NCI-H345 treated with DMSO at 0.1 percent for 48 hours (cell line): ENCODE data around the gene CHMP6.

Experiments used
- DNase-seq: peaks from one replicate; lab custom pipeline; 2025; ENCODE audit not compliant: unreplicated experiment; lab: John Stamatoyannopoulos, UW

Gene CHMP6

GRCh38 chr17:80991645-80992076 lies at the start of gene CHMP6:
CHMP6 (plus strand) TSS chr17:80991841; CDS start chr17:80991919, 78 bp downstream.
- DNase-seq = peak; percentile 46

GRCh38 chr17:80942423-80943345 lies 49.0 kb upstream of the CHMP6 start:
- no peak for DNase-seq

GRCh38 chr17:80943346-80944145 lies 48.1 kb upstream of the CHMP6 start:
- no peak for DNase-seq

GRCh38 chr17:80944326-80944725 lies 47.3 kb upstream of the CHMP6 start:
- DNase-seq = no peak

- DNase-seq = no peak
Observed at GRCh38 chr17:80945736-80946135, 45.9 kb upstream of the CHMP6 start.

GRCh38 chr17:80946449-80946848 lies 45.2 kb upstream of the CHMP6 start:
- DNase-seq = no peak

- DNase-seq = no peak
Observed at GRCh38 chr17:80947200-80947940, 44.3 kb upstream of the CHMP6 start.

GRCh38 chr17:80948019-80948975 lies 43.3 kb upstream of the CHMP6 start:
- DNase-seq = no peak

- DNase-seq = no peak
Observed at GRCh38 chr17:80948976-80949450, 42.6 kb upstream of the CHMP6 start.

- DNase-seq = no peak
Observed at GRCh38 chr17:80949451-80950421, 41.9 kb upstream of the CHMP6 start.

GRCh38 chr17:80950466-80951120 lies 41.0 kb upstream of the CHMP6 start:
- no peak for DNase-seq

GRCh38 chr17:80951121-80952090 lies 40.2 kb upstream of the CHMP6 start:
- DNase-seq = no peak

- DNase-seq = no peak
Observed at GRCh38 chr17:80952291-80952690, 39.4 kb upstream of the CHMP6 start.

- DNase-seq = no peak
Observed at GRCh38 chr17:80953471-80954315, 37.9 kb upstream of the CHMP6 start.

- no peak for DNase-seq
Observed at GRCh38 chr17:80955078-80955477, 36.6 kb upstream of the CHMP6 start.

GRCh38 chr17:80955671-80956280 lies 35.9 kb upstream of the CHMP6 start:
- DNase-seq = no peak
